ENCODE results near the gene SLC12A8. TPM values are rescaled to one million over a fixed set of nuclear protein-coding genes. Genes with fewer than 3 reads are reported as not detected.
A peak's percentile ranks its signal among the peaks of the same experiment; 100 is the strongest.

SLC12A8 gene
- total RNA-seq, 1 experiment from 2014 or later = 9.3 TPM

DNA sequence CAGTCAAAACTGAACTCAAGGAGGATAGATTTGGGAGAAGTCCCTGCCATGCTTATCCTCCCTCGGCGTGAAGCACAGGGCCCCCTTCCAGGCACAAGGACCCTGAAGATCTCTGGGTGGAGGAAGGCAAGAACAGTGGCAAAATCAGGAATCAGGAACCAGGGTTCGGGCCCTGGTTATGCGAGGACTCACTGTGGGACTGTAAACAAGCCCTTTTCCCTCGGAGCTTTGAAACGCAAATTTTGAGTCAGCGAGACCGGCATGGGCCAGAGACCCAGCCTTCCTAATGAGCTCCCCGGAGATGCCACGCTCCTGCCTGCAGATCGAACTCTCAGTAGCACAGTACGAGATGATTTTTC is 70.1 kb downstream of the SLC12A8 start:
- DNase-seq (ENCODE audit: extremely low read depth, low read depth) = no peak

- no peak for DNase-seq (ENCODE audit: extremely low read depth, low read depth)
Observed at GRCh38 chr3:125141596-125142419, 70.7 kb downstream of the SLC12A8 start.

GRCh38 chr3:125140818-125141595 is 71.5 kb downstream of the SLC12A8 start:
- DNase-seq (ENCODE audit: extremely low read depth, low read depth) = no peak

DNA sequence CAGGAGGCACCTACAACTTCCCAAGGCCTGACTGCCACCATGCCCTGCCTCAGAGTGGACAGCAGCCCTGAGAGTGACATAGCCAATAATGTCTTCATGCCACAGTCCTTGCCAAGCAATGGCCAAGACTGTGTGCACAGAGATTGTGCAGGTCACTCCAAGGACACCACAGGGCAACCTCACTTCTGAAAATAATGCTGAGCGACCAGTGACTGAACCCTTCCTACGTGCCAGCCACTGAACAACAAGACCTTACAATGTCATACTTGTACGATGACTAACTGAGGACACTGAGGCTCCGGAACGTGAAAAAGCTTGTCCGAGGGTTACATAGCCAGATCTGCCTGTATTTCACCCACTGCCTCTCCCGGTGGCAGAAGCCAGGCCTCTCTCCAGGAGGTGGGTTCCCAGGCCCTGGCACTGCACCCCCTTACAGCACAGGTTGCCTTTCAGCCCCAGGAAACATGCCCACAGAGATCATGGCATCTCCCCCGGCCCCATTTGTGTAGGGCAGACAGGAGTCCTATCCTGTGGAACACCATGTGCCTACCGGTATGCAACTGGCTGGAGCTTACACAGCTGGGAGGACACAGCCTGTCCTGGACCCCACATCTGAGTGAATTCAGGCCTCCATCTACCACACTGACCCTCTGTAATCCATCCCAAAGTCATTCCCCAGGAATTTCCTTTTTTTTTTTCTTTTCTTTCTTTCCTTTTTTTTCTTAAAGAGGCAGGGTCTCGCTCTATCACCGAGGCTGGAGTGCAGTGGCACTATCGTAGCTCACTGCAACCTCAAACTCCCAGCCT is 72.3 kb downstream of the SLC12A8 start:
- no peak for DNase-seq (ENCODE audit: extremely low read depth, low read depth)

DNA sequence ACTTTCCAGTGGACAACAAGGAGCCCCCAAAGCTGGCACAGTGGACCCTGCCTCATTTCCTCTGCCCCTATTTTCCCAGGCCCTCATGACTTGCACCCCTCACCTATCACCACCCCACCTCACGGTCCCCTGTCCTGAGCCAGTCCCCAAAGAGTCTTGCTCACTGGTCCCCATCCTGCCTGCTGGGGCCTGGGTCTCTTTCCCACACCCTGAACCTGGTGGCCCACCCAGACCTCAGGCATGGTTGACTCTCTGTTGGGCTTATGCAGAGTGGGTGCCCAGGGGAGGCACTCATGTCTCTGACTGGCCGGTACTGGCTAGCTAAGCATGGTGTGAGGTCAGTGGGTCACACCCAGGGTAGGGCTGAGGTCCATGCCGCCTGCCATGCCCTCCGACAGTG is 73.2 kb downstream of the SLC12A8 start:
- DNase-seq (ENCODE audit: extremely low read depth, low read depth) = no peak

- DNase-seq (ENCODE audit: extremely low read depth, low read depth) = no peak
Observed at GRCh38 chr3:125137358-125138033, 75.1 kb downstream of the SLC12A8 start.

- no peak for DNase-seq (ENCODE audit: extremely low read depth, low read depth)
Observed at GRCh38 chr3:125136966-125137357, 75.6 kb downstream of the SLC12A8 start.

GRCh38 chr3:125136515-125136914 is 76.0 kb downstream of the SLC12A8 start:
- no peak for DNase-seq (ENCODE audit: extremely low read depth, low read depth)

GRCh38 chr3:125134952-125135351 is 77.6 kb downstream of the SLC12A8 start:
- no peak for DNase-seq (ENCODE audit: extremely low read depth, low read depth)

DNA sequence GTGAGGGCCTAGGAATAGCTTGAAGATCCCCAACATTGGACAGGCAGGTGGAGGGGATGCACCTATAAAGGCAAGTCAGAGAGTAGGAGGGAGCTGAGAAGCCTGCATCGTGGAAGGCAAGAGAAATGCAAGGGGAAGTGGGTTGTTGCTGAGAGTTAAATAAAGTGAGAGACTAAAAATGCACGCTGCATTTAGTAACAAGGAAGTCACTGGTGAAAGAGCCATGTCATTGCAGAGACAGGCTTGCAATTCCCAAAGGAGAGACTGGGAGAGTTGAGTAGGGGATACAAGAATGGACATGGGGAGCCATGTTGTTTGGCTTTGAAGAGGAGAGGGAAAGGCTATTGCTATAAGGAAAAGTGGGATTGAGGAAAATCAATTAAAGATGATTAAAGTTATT is 79.7 kb downstream of the SLC12A8 start:
- DNase-seq (ENCODE audit: extremely low read depth, low read depth) = no peak

- DNase-seq (ENCODE audit: extremely low read depth, low read depth) = peak; percentile 8
Observed at GRCh38 chr3:125129512-125129997, 83.0 kb downstream of the SLC12A8 start.

DNA sequence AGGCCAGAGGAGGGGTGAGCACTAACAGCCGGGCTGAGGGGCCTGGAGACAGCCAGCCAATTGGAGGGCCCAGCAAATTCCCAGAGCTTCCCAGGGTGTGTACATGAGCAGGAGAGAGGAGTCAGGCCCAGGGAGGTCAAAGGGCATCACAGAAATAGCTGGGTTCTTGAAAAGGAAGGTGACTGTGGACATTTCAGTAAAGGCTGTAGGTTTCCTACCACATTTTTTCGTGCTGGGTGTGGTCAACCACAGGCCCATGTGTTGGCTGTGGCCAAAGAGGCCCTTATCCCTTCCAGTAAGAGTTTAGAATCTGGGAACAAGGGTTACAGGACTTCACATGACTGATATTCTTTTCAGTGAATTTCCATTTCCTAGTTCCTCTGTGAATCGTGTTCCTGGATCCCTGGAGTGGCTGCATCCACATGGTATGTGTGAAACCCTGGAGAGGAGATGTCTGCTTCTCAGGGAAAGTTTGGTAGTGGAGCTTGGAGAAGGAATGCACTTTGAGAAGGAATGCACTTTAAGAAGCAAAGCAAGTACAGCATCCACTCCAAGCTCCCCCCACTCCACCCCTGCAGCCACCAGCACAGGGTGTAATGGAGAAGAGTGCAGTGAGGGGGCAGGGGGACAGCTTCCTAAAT is 83.6 kb downstream of the SLC12A8 start:
- no peak for DNase-seq (ENCODE audit: extremely low read depth, low read depth)

DNA sequence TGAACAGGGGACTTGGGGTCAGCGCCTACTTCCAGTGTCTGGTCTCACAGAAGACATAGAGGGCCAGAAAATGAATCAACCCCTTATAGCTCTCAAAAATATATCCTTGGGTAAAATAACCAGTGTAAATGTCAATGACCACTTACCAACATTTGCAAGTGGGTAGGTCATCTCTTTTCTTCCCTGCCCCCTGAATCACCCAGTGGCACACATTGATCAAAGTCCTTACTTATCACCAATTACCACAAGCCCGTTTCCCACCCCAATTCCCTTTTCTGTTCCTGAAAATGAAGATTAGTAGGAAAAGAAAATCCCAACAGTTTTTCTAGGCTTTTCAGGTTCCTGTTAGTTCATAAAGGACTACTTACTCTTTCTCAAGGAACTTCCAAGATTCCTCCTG is 86.2 kb downstream of the SLC12A8 start:
- DNase-seq (ENCODE audit: extremely low read depth, low read depth) = no peak

DNA sequence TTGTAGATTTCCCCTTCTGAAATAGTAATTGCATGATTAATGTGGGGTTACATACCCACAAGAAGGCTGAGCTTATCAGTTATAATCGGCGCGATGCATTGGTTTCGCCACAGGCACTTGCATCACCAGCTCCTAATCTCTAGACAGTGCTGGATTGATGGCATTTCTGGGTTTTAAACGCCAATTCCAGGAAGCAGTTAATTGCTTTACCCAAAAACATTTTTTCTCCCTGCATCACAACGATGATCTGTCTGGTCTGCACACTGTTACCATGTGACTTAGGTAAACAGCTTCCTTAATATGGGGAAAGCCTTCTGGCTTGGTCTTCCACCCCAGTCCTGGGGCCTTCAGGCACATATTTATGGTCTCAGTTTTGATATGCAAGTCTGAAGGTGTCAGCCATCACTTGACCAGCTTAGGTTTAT is 86.7 kb downstream of the SLC12A8 start:
- DNase-seq (ENCODE audit: extremely low read depth, low read depth) = no peak

DNA sequence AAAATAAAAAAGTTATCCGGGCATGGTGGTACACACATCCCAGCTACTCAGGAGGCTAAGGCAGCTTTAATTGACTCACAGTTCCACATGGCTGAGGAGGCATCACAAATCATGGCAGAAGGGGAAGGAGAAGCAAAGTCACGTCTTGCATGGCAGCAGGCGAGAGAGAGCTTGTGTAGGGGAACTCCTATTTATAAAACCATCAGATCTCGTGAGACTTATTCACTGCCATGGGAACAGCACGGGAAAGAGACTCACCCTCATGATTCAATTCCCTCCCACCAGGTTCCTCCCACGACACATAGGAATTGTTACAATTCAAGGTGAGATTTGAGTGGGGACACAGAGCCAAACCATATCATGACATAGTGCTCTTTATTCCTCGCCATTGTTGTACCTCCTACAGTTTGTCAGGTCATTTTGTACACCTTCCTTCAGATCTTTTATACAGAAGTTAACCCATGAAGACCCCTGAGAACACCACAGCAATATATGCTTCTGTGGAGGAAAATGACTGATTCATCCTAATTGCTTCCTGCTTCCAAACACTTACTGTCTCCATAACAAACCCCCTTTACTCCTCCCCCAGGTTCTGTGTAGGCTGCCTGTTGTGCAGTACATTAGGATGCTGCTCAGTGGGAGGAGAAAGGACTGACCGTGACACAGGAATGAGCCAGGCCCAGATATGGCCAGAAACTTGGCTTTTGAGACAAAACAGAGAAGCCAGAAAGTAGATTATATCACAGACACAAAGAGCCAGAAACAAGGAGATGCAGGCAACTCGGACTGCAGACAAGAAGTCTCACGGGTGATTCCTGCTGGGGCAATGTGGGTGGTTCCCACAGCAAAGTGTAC is 88.9 kb downstream of the SLC12A8 start:
- no peak for DNase-seq (ENCODE audit: extremely low read depth, low read depth)

- no peak for DNase-seq (ENCODE audit: extremely low read depth, low read depth)
Observed at GRCh38 chr3:125121246-125122010, 91.1 kb downstream of the SLC12A8 start.

DNA sequence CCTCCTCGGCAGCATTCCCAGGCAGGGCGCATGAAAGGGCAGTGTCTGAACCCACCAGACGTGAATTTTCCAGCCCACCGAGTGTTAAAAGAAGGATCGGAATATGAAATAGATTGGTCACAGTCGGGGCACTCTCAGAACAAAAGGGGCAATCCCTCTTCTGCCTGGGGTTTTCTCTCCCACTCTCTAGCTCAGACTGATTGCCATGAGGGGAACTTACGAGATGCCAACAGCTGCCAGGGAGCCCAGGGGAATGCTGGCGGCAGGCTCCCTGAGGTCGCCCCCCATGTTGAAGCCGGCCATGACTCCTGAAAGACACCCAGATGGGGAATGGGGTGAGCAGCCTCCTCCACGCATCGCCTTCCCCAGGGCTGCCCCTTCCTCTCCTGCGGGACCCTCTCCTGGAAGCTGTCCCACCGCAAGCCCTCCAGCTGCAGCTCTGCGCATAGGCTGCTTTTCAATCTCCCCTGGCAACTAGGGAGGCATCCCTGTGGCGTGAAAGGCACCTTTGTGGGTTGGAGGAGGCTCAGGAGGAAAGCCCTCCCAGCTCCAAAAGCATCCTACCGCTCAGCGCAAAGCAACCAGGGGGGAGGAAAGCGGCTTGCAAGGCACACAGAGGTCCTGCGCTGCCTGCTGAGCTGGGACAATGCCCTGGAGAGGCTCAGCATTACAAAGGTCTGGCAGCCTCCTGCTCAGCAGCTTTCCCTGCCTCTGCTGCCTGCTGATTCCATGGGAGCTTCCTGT is 92.0 kb downstream of the SLC12A8 start:
- no peak for DNase-seq (ENCODE audit: extremely low read depth, low read depth)
